Measurements from ENCODE around the gene SHROOM3.

Gene SHROOM3

GRCh38 chr4:76654791-76655190, 219.8 kb downstream of the SHROOM3 start:
- DNase-seq: no peak

DNA sequence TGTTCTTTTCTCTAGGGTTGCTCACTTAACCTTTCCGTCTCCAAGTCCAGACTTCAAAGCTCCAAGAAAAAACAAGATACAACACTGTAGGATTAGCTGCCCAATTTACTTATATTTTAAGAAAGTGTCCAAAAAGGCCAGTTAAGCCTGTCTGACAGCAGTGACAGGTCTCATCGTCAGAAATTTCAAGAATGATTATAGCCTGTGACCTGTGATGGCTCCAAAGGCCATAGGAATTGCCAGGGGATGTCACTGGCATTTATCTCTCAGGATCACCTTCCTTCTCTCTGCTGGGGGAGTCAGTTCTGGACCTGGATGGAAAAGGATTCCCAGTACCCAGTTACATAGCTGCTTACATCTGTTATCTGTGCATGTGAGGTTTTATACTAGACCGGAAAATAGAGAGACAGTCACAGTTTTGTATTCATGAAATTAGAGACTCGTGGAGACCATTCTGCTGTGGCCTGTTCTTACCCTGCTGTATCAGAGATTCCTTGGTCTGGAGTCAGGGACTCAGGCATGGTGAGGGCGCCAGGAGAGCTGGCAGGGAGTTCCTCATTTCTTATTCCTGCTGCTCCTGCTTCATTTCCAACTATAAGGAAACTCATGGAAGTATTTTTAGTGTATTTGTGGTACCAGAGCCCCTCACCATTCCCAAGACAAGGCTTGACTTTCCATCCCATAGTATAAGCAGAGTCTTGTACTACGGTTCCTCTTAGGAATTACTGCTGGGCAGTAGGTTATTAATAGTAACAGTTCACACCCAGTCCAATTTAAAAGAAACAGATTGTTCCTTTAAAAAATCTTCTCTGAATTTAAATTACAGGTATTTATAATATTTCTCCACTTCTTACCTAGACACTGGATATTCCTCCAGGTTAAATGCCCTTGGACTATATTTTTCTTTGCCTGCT, 220.8 kb downstream of the SHROOM3 start:
- no peak for DNase-seq

- DNase-seq: no peak
These were observed 222.4 kb downstream of the SHROOM3 start for GRCh38 chr4:76657443-76657842.

GRCh38 chr4:76658231-76659102, 223.4 kb downstream of the SHROOM3 start:
- DNase-seq: peak in 1 of 58 donors; percentile 39

GRCh38 chr4:76659103-76659490, 224.1 kb downstream of the SHROOM3 start:
- DNase-seq: no peak

DNA sequence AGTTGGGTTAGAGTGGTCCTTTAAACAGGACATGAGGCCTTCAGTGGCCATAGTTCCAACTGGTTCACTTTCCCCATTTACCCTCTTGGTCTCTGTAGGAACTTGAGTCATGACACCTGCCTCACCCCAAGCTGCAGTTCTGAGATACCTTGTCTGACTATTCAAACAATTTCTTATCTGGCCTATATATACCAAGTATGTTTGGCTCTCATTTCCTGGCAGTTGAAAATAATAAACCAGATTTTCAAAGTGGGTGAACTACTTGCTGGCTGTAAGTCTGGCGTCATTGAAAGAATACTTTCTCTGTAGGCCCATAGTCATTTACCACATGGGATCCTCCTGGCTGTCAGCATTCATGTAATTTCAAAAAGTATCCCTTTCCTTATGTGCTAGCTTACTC, 228.8 kb downstream of the SHROOM3 start:
- no peak for DNase-seq

DNA sequence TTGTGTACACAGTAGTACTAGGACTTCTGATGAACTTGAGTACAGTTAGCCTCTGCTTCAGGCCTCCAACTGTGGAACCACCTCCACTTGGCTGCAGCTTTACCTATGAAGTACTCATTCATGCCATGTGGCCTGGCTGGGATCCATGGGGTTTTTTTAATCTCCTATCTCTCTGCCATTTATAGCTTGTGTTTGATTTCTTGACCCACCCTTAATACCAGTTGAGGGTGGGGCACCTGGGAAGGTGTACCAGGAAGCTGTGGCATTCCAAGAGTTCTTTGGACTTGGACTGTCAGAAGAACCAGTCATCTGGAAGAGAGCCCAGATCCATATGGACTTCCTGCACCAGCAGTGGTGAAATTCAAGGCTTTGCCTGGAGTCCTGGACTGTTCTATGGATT, 230.1 kb downstream of the SHROOM3 start:
- DNase-seq: no peak

GRCh38 chr4:76665721-76666120, 230.7 kb downstream of the SHROOM3 start:
- DNase-seq: no peak

DNA sequence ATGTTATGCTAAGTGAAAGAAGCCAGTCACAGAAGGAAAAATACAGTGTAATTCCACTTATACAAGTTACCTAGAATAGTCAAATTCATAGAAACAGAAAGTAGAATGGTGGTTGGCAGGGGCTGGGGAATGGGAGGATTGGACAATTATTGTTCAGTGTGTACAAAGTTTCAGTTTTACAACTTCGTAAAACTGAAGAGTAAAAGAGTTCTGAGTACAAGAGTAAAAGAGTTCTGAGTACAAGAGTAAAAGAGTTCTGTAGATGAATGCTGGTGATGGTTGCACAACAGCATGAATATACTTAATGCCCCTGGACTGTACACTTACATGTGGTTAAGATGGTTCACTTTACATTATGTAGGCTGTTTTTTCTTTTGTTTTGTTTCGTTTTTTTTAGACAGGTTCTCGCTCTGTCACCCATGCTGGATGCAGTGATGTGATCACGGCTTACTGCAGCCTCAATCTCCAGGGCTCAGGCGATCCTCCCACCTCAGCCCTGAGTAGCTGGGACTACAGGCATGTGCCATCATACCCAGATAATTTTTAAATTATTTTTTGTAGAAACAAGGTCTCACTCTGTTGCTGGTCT, 232.0 kb downstream of the SHROOM3 start:
- no peak for DNase-seq

GRCh38 chr4:76670631-76671030, 235.6 kb downstream of the SHROOM3 start:
- no peak for DNase-seq

DNA sequence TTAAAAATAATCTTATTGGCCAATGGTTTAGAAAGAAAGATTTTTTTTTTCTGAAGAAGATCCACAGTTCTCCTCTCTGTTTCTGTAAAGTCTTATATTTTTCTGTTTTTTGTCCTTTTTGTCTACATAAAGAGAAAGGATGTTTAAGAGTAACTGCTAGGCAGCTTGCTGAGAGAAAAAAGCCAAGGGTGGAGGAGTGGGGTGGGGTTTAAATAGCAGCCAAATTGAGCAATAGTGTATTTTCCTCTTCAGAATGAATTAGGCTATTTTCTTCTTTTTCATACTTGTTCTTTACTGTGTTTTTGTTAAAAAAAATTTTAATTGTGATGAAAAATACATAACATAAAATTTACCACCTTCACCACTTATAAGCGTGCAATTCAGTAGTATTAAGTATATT, 238.3 kb downstream of the SHROOM3 start:
- no peak for DNase-seq

GRCh38 chr4:76674983-76675382, 240.0 kb downstream of the SHROOM3 start:
- no peak for DNase-seq

- DNase-seq: no peak
These were observed 242.7 kb downstream of the SHROOM3 start for GRCh38 chr4:76677571-76678326.

DNA sequence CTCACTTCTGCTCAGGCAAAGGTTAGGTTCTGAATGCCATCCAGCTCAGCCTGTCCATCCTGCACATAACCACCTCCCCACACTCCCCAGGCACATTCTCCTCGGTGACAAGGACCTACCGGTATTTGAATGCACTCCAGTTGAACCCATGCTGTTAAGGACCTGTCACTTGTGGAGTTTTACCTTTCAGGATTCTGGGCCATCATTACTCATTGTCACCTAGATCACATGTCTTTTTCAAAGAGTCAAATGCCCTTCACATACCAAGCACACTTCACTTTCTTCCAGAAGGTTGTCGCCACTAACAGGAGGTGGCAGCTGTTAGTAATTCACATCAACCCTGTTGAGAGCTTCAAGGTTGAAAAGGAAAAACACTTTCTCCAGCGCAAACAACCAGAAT, 244.7 kb downstream of the SHROOM3 start:
- no peak for DNase-seq

GRCh38 chr4:76680952-76681351, 245.9 kb downstream of the SHROOM3 start:
- DNase-seq: no peak

GRCh38 chr4:76681996-76682395, 247.0 kb downstream of the SHROOM3 start:
- no peak for DNase-seq

- no peak for DNase-seq
These were observed 248.1 kb downstream of the SHROOM3 start for GRCh38 chr4:76683144-76683543.

- no peak for DNase-seq
These were observed 252.9 kb downstream of the SHROOM3 start for GRCh38 chr4:76687746-76688448.

- no peak for DNase-seq
These were observed 253.7 kb downstream of the SHROOM3 start for GRCh38 chr4:76688619-76689144.

DNA sequence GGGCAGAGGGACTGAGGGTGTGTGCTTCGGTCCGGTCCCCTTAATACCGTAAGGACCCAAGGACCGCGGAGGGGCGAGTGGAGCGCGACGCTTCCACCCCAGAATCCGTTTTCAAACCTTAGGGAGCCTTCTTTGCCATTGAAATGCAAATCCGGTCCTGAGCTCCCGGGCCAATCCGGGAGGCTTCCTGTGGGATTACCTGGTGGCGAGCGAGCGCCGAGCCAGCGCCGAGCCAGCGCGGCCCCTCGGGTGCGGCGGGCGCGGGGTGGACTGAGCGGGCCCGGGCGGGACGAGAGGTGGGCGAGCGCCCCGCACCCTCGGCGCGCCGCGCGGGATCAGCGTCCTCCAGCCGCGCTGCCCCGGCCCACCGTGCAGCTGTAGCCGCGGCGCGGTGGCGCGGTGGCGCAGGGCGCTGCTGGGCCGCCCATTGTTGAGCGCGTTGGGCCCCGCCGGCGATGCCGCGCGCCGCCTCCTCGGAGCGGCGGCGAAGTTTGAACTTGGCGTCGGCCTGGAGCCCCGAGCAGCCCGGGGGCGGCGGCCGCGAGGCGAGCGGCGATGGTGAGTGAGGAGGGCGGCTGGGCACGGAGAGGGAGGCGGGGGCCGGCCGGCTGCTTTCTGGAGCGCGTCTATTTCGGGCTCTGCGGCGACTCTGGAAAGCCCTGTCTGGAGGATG, 254.3 kb downstream of the SHROOM3 start:
- DNase-seq: peak in 17 of 58 donors; percentile 2 to 35 (median 11)

All from anterior cingulate cortex (tissue), 58 donors.